Astrocyte (in vitro differentiated cells and primary cell): ENCODE results near the gene TMEM236. TPM values are rescaled to one million over a fixed set of nuclear protein-coding genes. Genes with fewer than 3 reads are reported as not detected.

Experiments used
- DNase-seq: peaks from one replicate; pipeline ENCODE4 v3.0.0-alpha.2; 2010; ENCODE audit warnings: low read depth
- FAIRE-seq: peaks from 2 replicates; lab custom pipeline; 2011; peaks lifted over from hg19 to GRCh38; lab: Jason Lieb, UNC
- H2AFZ ChIP-seq: 2 replicates; pipeline ENCODE4 v1.6.0; 2012; ENCODE audit warnings: low read depth, low read length, inconsistent platforms
- H3K27ac ChIP-seq: 2 replicates; pipeline ENCODE4 v1.5.1; 2011; ENCODE audit warnings: low read depth, low read length, inconsistent platforms
- H3K27me3 ChIP-seq: 2 replicates; pipeline ENCODE4 v1.6.0; 2011; ENCODE audit warnings: low read length, inconsistent platforms; ENCODE audit not compliant: insufficient read depth
- H3K36me3 ChIP-seq: 2 replicates; pipeline ENCODE4 v1.5.1; 2011; ENCODE audit warnings: low read length, inconsistent platforms; ENCODE audit not compliant: insufficient read depth
- H3K4me1 ChIP-seq: 2 replicates; pipeline ENCODE4 v1.5.1; 2011; ENCODE audit warnings: low read length, inconsistent platforms; ENCODE audit not compliant: insufficient read depth
- H3K4me2 ChIP-seq: 2 replicates; pipeline ENCODE4 v1.6.0; 2012; ENCODE audit warnings: low read length, inconsistent platforms
- H3K4me3 ChIP-seq: 2 replicates; pipeline ENCODE4 v1.5.1; 2011; ENCODE audit warnings: low read depth, mild to moderate bottlenecking, low read length, inconsistent platforms; ENCODE audit not compliant: insufficient read depth
- H3K79me2 ChIP-seq: 2 replicates; pipeline ENCODE4 v1.6.0; 2012; ENCODE audit warnings: mild to moderate bottlenecking, low read length, inconsistent platforms; ENCODE audit not compliant: insufficient read depth
- H3K9ac ChIP-seq: 2 replicates; pipeline ENCODE4 v1.6.0; 2012; ENCODE audit warnings: mild to moderate bottlenecking, low read length, inconsistent platforms
- H3K9me3 ChIP-seq: 2 replicates; pipeline ENCODE4 v1.5.1; 2012; ENCODE audit warnings: low read depth, mild to moderate bottlenecking, low read length, inconsistent platforms; ENCODE audit not compliant: insufficient read depth
- H4K20me1 ChIP-seq: 2 replicates; pipeline ENCODE4 v1.6.0; 2012; ENCODE audit warnings: low read length, inconsistent platforms; ENCODE audit not compliant: insufficient read depth
- H3K27ac Mint-ChIP-seq: one replicate; pipeline ENCODE4 v1.8.0; 2021; ENCODE audit warnings: mild to moderate bottlenecking, mixed read lengths; ENCODE audit not compliant: unreplicated experiment
- H3K27me3 Mint-ChIP-seq: one replicate; pipeline ENCODE4 v1.8.0; 2021; ENCODE audit warnings: low read depth, mixed read lengths; ENCODE audit not compliant: unreplicated experiment
- H3K36me3 Mint-ChIP-seq: one replicate; pipeline ENCODE4 v1.8.0; 2021; ENCODE audit warnings: low read depth, mixed read lengths; ENCODE audit not compliant: unreplicated experiment
- H3K4me1 Mint-ChIP-seq: one replicate; pipeline ENCODE4 v1.8.0; 2021; ENCODE audit warnings: low read depth, mixed read lengths; ENCODE audit not compliant: unreplicated experiment
- H3K4me3 Mint-ChIP-seq: one replicate; pipeline ENCODE4 v1.8.0; 2021; ENCODE audit warnings: mild to moderate bottlenecking, moderate library complexity, mixed read lengths; ENCODE audit not compliant: unreplicated experiment
- H3K9me3 Mint-ChIP-seq: one replicate; pipeline ENCODE4 v1.8.0; 2021; ENCODE audit warnings: mild to moderate bottlenecking, mixed read lengths; ENCODE audit not compliant: unreplicated experiment
- CTCF ChIP-seq: IDR thresholded peaks from 2 replicates; pipeline ENCODE4 v1.5.1; 2011; ENCODE audit warnings: low read depth, mild to moderate bottlenecking, inconsistent platforms, low read length, moderate library complexity; ENCODE audit not compliant: insufficient read depth
- EZH2 ChIP-seq: IDR thresholded peaks from 2 replicates; pipeline ENCODE4 v1.6.1; 2012; ENCODE audit warnings: mild to moderate bottlenecking, low read length, inconsistent platforms; ENCODE audit not compliant: insufficient read depth
- total RNA-seq: library from RNA; stranded (reverse); gene quantifications from 2 replicates; pipeline ENCODE4 v1.2.1, GENCODE V29; 2021

The TMEM236 gene
- total RNA-seq, 1 donor from 2014 or later = 0.43 TPM

- no peaks in the 10 kb centered on the region for H3K36me3 ChIP-seq
- Mint-ChIP-seq H3K4me1 (peaks cover 15% of the 10 kb centered on the region), H3K9me3 (no peaks in the 10 kb centered on the region), H3K27me3 (no peaks in the 10 kb centered on the region), H3K4me3 (no peak overlapping the region), H3K27ac (no peak overlapping the region), H3K36me3 (peaks cover 2% of the 10 kb centered on the region)
- no peaks in the 10 kb centered on the region for H3K4me1 ChIP-seq
- no peak overlapping the region for H2AFZ ChIP-seq
- no peaks in the 10 kb centered on the region for H3K79me2 ChIP-seq
- H3K9ac ChIP-seq = no peak overlapping the region
- TF ChIP-seq CTCF = no peak
- TF ChIP-seq EZH2 = no peak
- no peak overlapping the region for H3K27ac ChIP-seq
- no peaks in the 10 kb centered on the region for H4K20me1 ChIP-seq
- no peaks in the 10 kb centered on the region for H3K27me3 ChIP-seq
- no peak overlapping the region for H3K4me3 ChIP-seq
- FAIRE-seq = no peak
- H3K9me3 ChIP-seq = no peaks in the 10 kb centered on the region
- no peak for DNase-seq
- H3K4me2 ChIP-seq = no peak overlapping the region
These were observed 8.6 kb upstream of the TMEM236 start for GRCh38 chr10:17743437-17743836.

- Histone ChIP-seq H3K9ac (no peak overlapping the region), H4K20me1 (no peaks in the 10 kb centered on the region), H3K27ac (no peak overlapping the region), H3K4me1 (no peaks in the 10 kb centered on the region), H3K4me2 (no peak overlapping the region), H3K4me3 (no peak overlapping the region), H3K9me3 (no peaks in the 10 kb centered on the region), H2AFZ (no peak overlapping the region), H3K36me3 (no peaks in the 10 kb centered on the region), H3K27me3 (no peaks in the 10 kb centered on the region), H3K79me2 (no peaks in the 10 kb centered on the region)
- peaks cover 2% of the 10 kb centered on the region for H3K36me3 Mint-ChIP-seq
- DNase-seq = no peak
- H3K4me3 Mint-ChIP-seq = no peak overlapping the region
- no peaks in the 10 kb centered on the region for H3K9me3 Mint-ChIP-seq
- no peak for FAIRE-seq
- H3K27ac Mint-ChIP-seq = no peak overlapping the region
- no peaks in the 10 kb centered on the region for H3K27me3 Mint-ChIP-seq
- peaks cover 15% of the 10 kb centered on the region for H3K4me1 Mint-ChIP-seq
- TF ChIP-seq CTCF (no peak), EZH2 (no peak)
These were observed 7.6 kb upstream of the TMEM236 start for GRCh38 chr10:17744341-17744861.

- DNase-seq = no peak
These were observed 4.0 kb upstream of the TMEM236 start for GRCh38 chr10:17747883-17748550.

More at GRCh38 chr10:17747883-17748550, 4.0 kb upstream of the TMEM236 start:
- H2AFZ ChIP-seq = no peak overlapping the region
- no peak overlapping the region for H3K4me3 Mint-ChIP-seq
- H3K4me1 Mint-ChIP-seq = peaks cover 12% of the 10 kb centered on the region
- TF ChIP-seq CTCF (no peak), EZH2 (no peak)
- H3K27me3 ChIP-seq = no peaks in the 10 kb centered on the region
- H3K27ac Mint-ChIP-seq = no peak overlapping the region
- FAIRE-seq = no peak
- H3K4me2 ChIP-seq = no peak overlapping the region
- H3K27me3 Mint-ChIP-seq = no peaks in the 10 kb centered on the region
- H4K20me1 ChIP-seq = no peaks in the 10 kb centered on the region
- no peaks in the 10 kb centered on the region for H3K9me3 ChIP-seq
- H3K4me3 ChIP-seq = no peak overlapping the region
- H3K36me3 ChIP-seq = no peaks in the 10 kb centered on the region
- H3K79me2 ChIP-seq = no peaks in the 10 kb centered on the region
- peaks cover 2% of the 10 kb centered on the region for H3K36me3 Mint-ChIP-seq
- no peak overlapping the region for H3K9ac ChIP-seq
- no peak overlapping the region for H3K27ac ChIP-seq
- no peaks in the 10 kb centered on the region for H3K4me1 ChIP-seq
- no peaks in the 10 kb centered on the region for H3K9me3 Mint-ChIP-seq
